Thyroid gland (tissue), 4 donors: ENCODE measurements around the gene UGP2.

ENCODE experiments used
- CTCF ChIP-seq, 6 experiments: fragments of 200-600 bp in 3 of 6; fragments of 450-650 bp in 3 of 6; sonication (generic) in 3 of 6; IDR thresholded peaks; one replicate each; pipeline ENCODE4 v1.5.1; 2016 to 2019; ENCODE audit warnings: antibody characterized with exemption in 6 of 6, mild to moderate bottlenecking in 2 of 6, inconsistent platforms in 1 of 6, moderate library complexity in 1 of 6
- POLR2A ChIP-seq, 2 donors: fragments of 450-650 bp; IDR thresholded peaks; one replicate each; pipeline ENCODE4 v1.6.1; 2017; ENCODE audit warnings: antibody characterized with exemption in 2 of 2, mild to moderate bottlenecking in 2 of 2, moderate library complexity in 1 of 2

GRCh38 chr2:63843791-63844190 lies 2.1 kb downstream of the UGP2 start:
- no peak for TF ChIP-seq CTCF (IDR thresholded peaks at IDR 0.05)
- no peak for TF ChIP-seq POLR2A (IDR thresholded peaks at IDR 0.05)
